Liver (tissue), 3 donors: Measurements from ENCODE around the gene DYRK1A.

Experiments
- EGR1 ChIP-seq, 2 donors: IDR thresholded peaks; 2 replicates each; pipeline ENCODE4 v1.6.1; 2016 to 2018; ENCODE audit warnings: antibody characterized with exemption in 2 of 2, low read depth in 2 of 2
- GABPA ChIP-seq, 2 donors: IDR thresholded peaks in 1 of 2; conservative IDR thresholded peaks in 1 of 2; 2 replicates each; pipeline ENCODE4 v1.6.1; 2016; ENCODE audit warnings: antibody characterized with exemption in 2 of 2, mild to moderate bottlenecking in 1 of 2, moderate library complexity in 1 of 2
- MAX ChIP-seq: IDR thresholded peaks from 2 replicates; pipeline ENCODE4 v1.6.1; 2016; ENCODE audit warnings: antibody characterized with exemption
- NR2F2 ChIP-seq: IDR thresholded peaks from 2 replicates; pipeline ENCODE4 v1.6.1; 2016; ENCODE audit warnings: antibody characterized with exemption
- RAD21 ChIP-seq, 2 donors: IDR thresholded peaks; 2 replicates each; pipeline ENCODE4 v1.6.1; 2016; ENCODE audit warnings: antibody characterized with exemption in 2 of 2, mild to moderate bottlenecking in 2 of 2
- RXRA ChIP-seq, 2 donors: IDR thresholded peaks; 2 replicates each; pipeline ENCODE4 v1.6.1; 2017 to 2018; ENCODE audit warnings: antibody characterized with exemption in 2 of 2, mild to moderate bottlenecking in 1 of 2
- TAF1 ChIP-seq: conservative IDR thresholded peaks from 2 replicates; pipeline ENCODE4 v1.6.1; 2016; ENCODE audit warnings: antibody characterized with exemption, mild to moderate bottlenecking
- TF ChIP-seq, protein P1 (sequence below): fragments of 150-350 bp; IDR thresholded peaks from 2 replicates; pipeline ENCODE4 v1.5.1; 2017; ENCODE audit warnings: improper control_type of control experiment, low read depth, low read length; ENCODE audit not compliant: missing input control
- TF ChIP-seq, protein P2 (sequence below): IDR thresholded peaks from 2 replicates; pipeline ENCODE4 v1.6.1; 2016; ENCODE audit warnings: antibody characterized with exemption, mild to moderate bottlenecking
- TF ChIP-seq, protein P3 (sequence below): IDR thresholded peaks from 2 replicates; pipeline ENCODE4 v1.6.1; 2016; ENCODE audit warnings: antibody characterized with exemption
- donor health status: healthy.
- donor health status: healthy.

DNA sequence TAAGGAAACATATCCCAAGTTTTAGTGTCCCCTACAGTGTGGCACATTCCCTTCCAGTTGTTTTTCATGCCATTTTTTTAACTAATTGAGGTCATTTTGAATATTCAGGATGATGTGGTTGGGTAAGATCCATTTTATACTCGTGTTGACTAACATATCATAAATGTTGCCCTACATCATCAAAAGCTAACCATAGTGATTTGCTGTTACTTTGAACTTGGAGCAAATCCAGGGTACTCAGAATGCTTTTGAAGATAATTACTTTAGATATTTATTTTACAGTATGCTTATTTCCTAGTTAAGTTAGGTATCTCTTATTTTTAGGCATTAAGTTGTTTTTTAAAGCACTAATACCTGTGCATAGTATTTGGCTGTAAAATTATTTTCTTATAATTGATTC, 57.8 kb downstream of the DYRK1A start:
- TF ChIP-seq, protein P1, sequence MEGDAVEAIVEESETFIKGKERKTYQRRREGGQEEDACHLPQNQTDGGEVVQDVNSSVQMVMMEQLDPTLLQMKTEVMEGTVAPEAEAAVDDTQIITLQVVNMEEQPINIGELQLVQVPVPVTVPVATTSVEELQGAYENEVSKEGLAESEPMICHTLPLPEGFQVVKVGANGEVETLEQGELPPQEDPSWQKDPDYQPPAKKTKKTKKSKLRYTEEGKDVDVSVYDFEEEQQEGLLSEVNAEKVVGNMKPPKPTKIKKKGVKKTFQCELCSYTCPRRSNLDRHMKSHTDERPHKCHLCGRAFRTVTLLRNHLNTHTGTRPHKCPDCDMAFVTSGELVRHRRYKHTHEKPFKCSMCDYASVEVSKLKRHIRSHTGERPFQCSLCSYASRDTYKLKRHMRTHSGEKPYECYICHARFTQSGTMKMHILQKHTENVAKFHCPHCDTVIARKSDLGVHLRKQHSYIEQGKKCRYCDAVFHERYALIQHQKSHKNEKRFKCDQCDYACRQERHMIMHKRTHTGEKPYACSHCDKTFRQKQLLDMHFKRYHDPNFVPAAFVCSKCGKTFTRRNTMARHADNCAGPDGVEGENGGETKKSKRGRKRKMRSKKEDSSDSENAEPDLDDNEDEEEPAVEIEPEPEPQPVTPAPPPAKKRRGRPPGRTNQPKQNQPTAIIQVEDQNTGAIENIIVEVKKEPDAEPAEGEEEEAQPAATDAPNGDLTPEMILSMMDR = no peak
- TF ChIP-seq RAD21 (IDR thresholded peaks at IDR 0.05) = no peak
- TF ChIP-seq, protein P2, sequence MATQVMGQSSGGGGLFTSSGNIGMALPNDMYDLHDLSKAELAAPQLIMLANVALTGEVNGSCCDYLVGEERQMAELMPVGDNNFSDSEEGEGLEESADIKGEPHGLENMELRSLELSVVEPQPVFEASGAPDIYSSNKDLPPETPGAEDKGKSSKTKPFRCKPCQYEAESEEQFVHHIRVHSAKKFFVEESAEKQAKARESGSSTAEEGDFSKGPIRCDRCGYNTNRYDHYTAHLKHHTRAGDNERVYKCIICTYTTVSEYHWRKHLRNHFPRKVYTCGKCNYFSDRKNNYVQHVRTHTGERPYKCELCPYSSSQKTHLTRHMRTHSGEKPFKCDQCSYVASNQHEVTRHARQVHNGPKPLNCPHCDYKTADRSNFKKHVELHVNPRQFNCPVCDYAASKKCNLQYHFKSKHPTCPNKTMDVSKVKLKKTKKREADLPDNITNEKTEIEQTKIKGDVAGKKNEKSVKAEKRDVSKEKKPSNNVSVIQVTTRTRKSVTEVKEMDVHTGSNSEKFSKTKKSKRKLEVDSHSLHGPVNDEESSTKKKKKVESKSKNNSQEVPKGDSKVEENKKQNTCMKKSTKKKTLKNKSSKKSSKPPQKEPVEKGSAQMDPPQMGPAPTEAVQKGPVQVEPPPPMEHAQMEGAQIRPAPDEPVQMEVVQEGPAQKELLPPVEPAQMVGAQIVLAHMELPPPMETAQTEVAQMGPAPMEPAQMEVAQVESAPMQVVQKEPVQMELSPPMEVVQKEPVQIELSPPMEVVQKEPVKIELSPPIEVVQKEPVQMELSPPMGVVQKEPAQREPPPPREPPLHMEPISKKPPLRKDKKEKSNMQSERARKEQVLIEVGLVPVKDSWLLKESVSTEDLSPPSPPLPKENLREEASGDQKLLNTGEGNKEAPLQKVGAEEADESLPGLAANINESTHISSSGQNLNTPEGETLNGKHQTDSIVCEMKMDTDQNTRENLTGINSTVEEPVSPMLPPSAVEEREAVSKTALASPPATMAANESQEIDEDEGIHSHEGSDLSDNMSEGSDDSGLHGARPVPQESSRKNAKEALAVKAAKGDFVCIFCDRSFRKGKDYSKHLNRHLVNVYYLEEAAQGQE = no peak
- TF ChIP-seq MAX = no peak
- no peak for TF ChIP-seq GABPA (IDR thresholded peaks at IDR 0.05 in 1 of 2, conservative IDR thresholded peaks at IDR 0.05 in 1 of 2)
- TF ChIP-seq TAF1 = no peak
- TF ChIP-seq EGR1 (IDR thresholded peaks at IDR 0.05; ENCODE audit: low read depth in 2 of 2) = no peak
- no peak for TF ChIP-seq RXRA (IDR thresholded peaks at IDR 0.05)
- TF ChIP-seq NR2F2 = no peak
- TF ChIP-seq, protein P3, sequence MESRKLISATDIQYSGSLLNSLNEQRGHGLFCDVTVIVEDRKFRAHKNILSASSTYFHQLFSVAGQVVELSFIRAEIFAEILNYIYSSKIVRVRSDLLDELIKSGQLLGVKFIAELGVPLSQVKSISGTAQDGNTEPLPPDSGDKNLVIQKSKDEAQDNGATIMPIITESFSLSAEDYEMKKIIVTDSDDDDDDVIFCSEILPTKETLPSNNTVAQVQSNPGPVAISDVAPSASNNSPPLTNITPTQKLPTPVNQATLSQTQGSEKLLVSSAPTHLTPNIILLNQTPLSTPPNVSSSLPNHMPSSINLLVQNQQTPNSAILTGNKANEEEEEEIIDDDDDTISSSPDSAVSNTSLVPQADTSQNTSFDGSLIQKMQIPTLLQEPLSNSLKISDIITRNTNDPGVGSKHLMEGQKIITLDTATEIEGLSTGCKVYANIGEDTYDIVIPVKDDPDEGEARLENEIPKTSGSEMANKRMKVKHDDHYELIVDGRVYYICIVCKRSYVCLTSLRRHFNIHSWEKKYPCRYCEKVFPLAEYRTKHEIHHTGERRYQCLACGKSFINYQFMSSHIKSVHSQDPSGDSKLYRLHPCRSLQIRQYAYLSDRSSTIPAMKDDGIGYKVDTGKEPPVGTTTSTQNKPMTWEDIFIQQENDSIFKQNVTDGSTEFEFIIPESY = no peak
